SK-N-SH (cell line): Measurements from ENCODE around the gene GPRC5A. TPM values are rescaled to one million over a fixed set of nuclear protein-coding genes. Genes with fewer than 3 reads are reported as not detected.

Experiments used
- CTCF ChIA-PET: fragments of 300-600, 350-600 bp; formaldehyde crosslinking; extraction: SDS; loops from one replicate; lab custom pipeline; 2021; lab: Yijun Ruan, JAX
- POLR2A ChIA-PET: fragments of 350-600 bp; sonication (Branson Sonifier 250); formaldehyde crosslinking; extraction: SDS; loops from one replicate; lab custom pipeline; 2020; ENCODE audit warnings: antibody characterized with exemption, inconsistent platforms; lab: Yijun Ruan, JAX
- DNase-seq: peaks from one replicate; pipeline ENCODE4 v3.0.0; 2012
- H2AFZ ChIP-seq: fragments of 200-600 bp; sonication (generic); 2 replicates; pipeline ENCODE4 v1.8.1; 2016; ENCODE audit warnings: antibody characterized with exemption, mild to moderate bottlenecking, low read depth
- H3F3A ChIP-seq: fragments of 200-600 bp; sonication (generic); replicated peaks from 2 replicates; pipeline ENCODE3; 2016; ENCODE audit warnings: antibody characterized with exemption, mild to moderate bottlenecking; ENCODE audit not compliant: insufficient read depth
- H3K27ac ChIP-seq, 2 experiments: fragments of 200-500 bp in 1 of 2; fragments of 200-600 bp in 1 of 2; sonication (Bioruptor generic) in 1 of 2; sonication (generic), shearing (Covaris generic) in 1 of 2; 2 replicates each; pipeline versions ENCODE4 v1.5.1 to v1.6.1; 2014 to 2016; ENCODE audit warnings: low read depth in 2 of 2, inconsistent platforms in 1 of 2, low read length in 1 of 2, mild to moderate bottlenecking in 1 of 2, mixed read lengths in 1 of 2
- H3K27me3 ChIP-seq: fragments of 200-600 bp; sonication (generic), shearing (Covaris generic); 2 replicates; pipeline ENCODE4 v1.6.1; 2016; ENCODE audit warnings: mixed run types; ENCODE audit not compliant: insufficient read depth
- H3K36me3 ChIP-seq, 2 experiments: fragments of 200-500 bp in 1 of 2; fragments of 200-600 bp in 1 of 2; sonication (Bioruptor generic) in 1 of 2; sonication (generic) in 1 of 2; replicated peaks in 1 of 2; 2 replicates each; pipeline versions ENCODE3 to v1.5.1; 2014 to 2016; ENCODE audit warnings: low read length in 1 of 2, mild to moderate bottlenecking in 1 of 2; ENCODE audit not compliant: insufficient read depth in 2 of 2, control insufficient read depth in 1 of 2
- H3K4me1 ChIP-seq, 2 experiments: fragments of 200-500 bp in 1 of 2; fragments of 200-600 bp in 1 of 2; sonication (Bioruptor generic) in 1 of 2; sonication (generic), shearing (Covaris generic) in 1 of 2; 2 replicates each; pipeline versions ENCODE4 v1.5.1 to v1.6.1; 2014 to 2016; ENCODE audit warnings: low read depth in 1 of 2, low read length in 1 of 2, mixed run types in 1 of 2; ENCODE audit not compliant: insufficient read depth in 2 of 2, control insufficient read depth in 1 of 2
- H3K4me2 ChIP-seq: fragments of 200-600 bp; sonication (generic), shearing (Covaris generic); 2 replicates; pipeline ENCODE4 v1.6.1; 2017; ENCODE audit warnings: mixed run types
- H3K4me3 ChIP-seq, 2 experiments: fragments of 200-500 bp in 1 of 2; fragments of 200-600 bp in 1 of 2; sonication (Bioruptor generic) in 1 of 2; sonication (generic), shearing (Covaris generic) in 1 of 2; 2 replicates each; pipeline versions ENCODE4 v1.5.1 to v1.8.1; 2014 to 2016; ENCODE audit warnings: low read depth in 2 of 2, inconsistent platforms in 1 of 2, low read length in 1 of 2, mild to moderate bottlenecking in 1 of 2, mixed read lengths in 1 of 2, moderate library complexity in 1 of 2
- H3K79me2 ChIP-seq: fragments of 200-600 bp; sonication (generic); 2 replicates; pipeline ENCODE4 v1.8.1; 2017; ENCODE audit warnings: mild to moderate bottlenecking; ENCODE audit not compliant: insufficient read depth
- H3K9ac ChIP-seq: fragments of 200-600 bp; sonication (generic); 2 replicates; pipeline ENCODE4 v1.6.1; 2017; ENCODE audit warnings: mixed run types
- H3K9me2 ChIP-seq: fragments of 200-600 bp; sonication (generic); 2 replicates; pipeline ENCODE4 v1.6.1; 2017; ENCODE audit warnings: mixed run types
- H3K9me3 ChIP-seq: fragments of 200-600 bp; sonication (generic); 2 replicates; pipeline ENCODE4 v1.6.1; 2017; ENCODE audit warnings: mixed run types, mild to moderate bottlenecking, moderate library complexity
- H4K20me1 ChIP-seq: fragments of 200-600 bp; sonication (generic); 2 replicates; pipeline ENCODE4 v1.6.1; 2017; ENCODE audit warnings: mild to moderate bottlenecking, mixed run types; ENCODE audit not compliant: insufficient read depth
- CTCF ChIP-seq: fragments of 200-600 bp; sonication (generic); IDR thresholded peaks from 2 replicates; pipeline ENCODE4 v1.6.1; 2017; ENCODE audit warnings: antibody characterized with exemption, mild to moderate bottlenecking, moderate library complexity
- EP300 ChIP-seq, 2 experiments: IDR thresholded peaks; 2 replicates each; pipeline versions ENCODE4 v1.4.0 to v1.6.1; 2012; ENCODE audit warnings: borderline replicate concordance in 1 of 2, low read depth in 1 of 2, low read length in 1 of 2
- GABPA ChIP-seq: IDR thresholded peaks from 2 replicates; pipeline ENCODE4 v1.4.0; 2012; ENCODE audit warnings: low read depth, mild to moderate bottlenecking
- PBX3 ChIP-seq: IDR thresholded peaks from 2 replicates; pipeline ENCODE4; 2012
- REST ChIP-seq: IDR thresholded peaks from 2 replicates; pipeline ENCODE4 v1.6.1; 2012; ENCODE audit warnings: mild to moderate bottlenecking, low read depth, low read length, moderate library complexity
- RFX5 ChIP-seq: IDR thresholded peaks from 2 replicates; pipeline ENCODE4 v1.6.1; 2012; ENCODE audit warnings: mild to moderate bottlenecking, improper control_type of control experiment, low read length
- RXRA ChIP-seq: IDR thresholded peaks from 2 replicates; pipeline ENCODE4 v1.4.0; 2012; ENCODE audit warnings: low read depth, mild to moderate bottlenecking, borderline replicate concordance
- TAF1 ChIP-seq: IDR thresholded peaks from 2 replicates; pipeline ENCODE4 v1.6.1; 2012; ENCODE audit warnings: low read depth, mild to moderate bottlenecking, low read length, moderate library complexity, borderline replicate concordance
- TCF12 ChIP-seq: IDR thresholded peaks from 2 replicates; pipeline ENCODE4 v1.4.0; 2012
- USF2 ChIP-seq: fragments of 150-350 bp; IDR thresholded peaks from 2 replicates; pipeline ENCODE4 v1.6.1; 2017; ENCODE audit warnings: antibody characterized with exemption, low read length, low read depth, borderline replicate concordance
- WGBS: methylation state at CpG from one replicate; pipeline ENCODE4 v1.1.6; 2017; ENCODE audit warnings: low lambda C conversion rate; 5-methylcytosine and 5-hydroxymethylcytosine counted together
- polyA plus RNA-seq, 3 experiments: library from polyadenylated mRNA; depleted of rRNA; stranded (reverse); fragments of >200 nt; gene quantifications; 2 replicates each; pipeline ENCODE4 v1.2.3, GENCODE V29; 2012

GPRC5A gene
- polyA plus RNA-seq, 1 of the 3 experiments (the other 2 are of a cell fraction) = 12.7 TPM

- Histone ChIP-seq H2AFZ (no peak within 1 kb of the TSS), H3K27me3 (no peaks in the 10 kb centered on the region), H4K20me1 (no peaks in the 10 kb centered on the region), H3K27ac (no peak within 1 kb of the TSS), H3K4me2 (no peak within 1 kb of the TSS), H3K9me2 (no peaks in the 10 kb centered on the region), H3K36me3 (no peaks in the 10 kb centered on the region), H3K4me1 (no peaks in the 10 kb centered on the region), H3K79me2 (no peaks in the 10 kb centered on the region), H3F3A (no peaks in the 10 kb centered on the region), H3K9me3 (no peaks in the 10 kb centered on the region), H3K4me3 (no peak within 1 kb of the TSS), H3K9ac (no peak within 1 kb of the TSS)
- no peak for DNase-seq
- CTCF ChIA-PET = interaction anchor here (0.7 to 1.2 kb wide), 2 partner anchors 24 to 260 kb away, joined by 3 to 5 read pairs; no protein-coding TSS in a partner anchor
- over 99% methylated on average over 6 of the region's 6 CpGs for WGBS
- no peak for TF ChIP-seq TCF12
- TF ChIP-seq REST = no peak
- TF ChIP-seq CTCF = no peak
- TF ChIP-seq EP300 (IDR thresholded peaks at IDR 0.05; ENCODE audit: borderline replicate concordance in 1 of 2, low read depth in 1 of 2, low read length in 1 of 2) = no peak
- TF ChIP-seq PBX3 = no peak
- no peak for TF ChIP-seq RFX5
- TF ChIP-seq USF2 = no peak
- TF ChIP-seq GABPA = no peak
- TF ChIP-seq RXRA = no peak
- TF ChIP-seq TAF1 = no peak
- POLR2A ChIA-PET = no interaction called here
Observed at GRCh38 chr12:12952036-12952435, 60.7 kb downstream of the GPRC5A start, which contains the start of gene GPRC5D. GPRC5D (minus strand) TSS chr12:12952170; CDS start chr12:12950384, 1,786 bp downstream.
